ENCODE results near the gene PRPF6.

Gene PRPF6

DNA sequence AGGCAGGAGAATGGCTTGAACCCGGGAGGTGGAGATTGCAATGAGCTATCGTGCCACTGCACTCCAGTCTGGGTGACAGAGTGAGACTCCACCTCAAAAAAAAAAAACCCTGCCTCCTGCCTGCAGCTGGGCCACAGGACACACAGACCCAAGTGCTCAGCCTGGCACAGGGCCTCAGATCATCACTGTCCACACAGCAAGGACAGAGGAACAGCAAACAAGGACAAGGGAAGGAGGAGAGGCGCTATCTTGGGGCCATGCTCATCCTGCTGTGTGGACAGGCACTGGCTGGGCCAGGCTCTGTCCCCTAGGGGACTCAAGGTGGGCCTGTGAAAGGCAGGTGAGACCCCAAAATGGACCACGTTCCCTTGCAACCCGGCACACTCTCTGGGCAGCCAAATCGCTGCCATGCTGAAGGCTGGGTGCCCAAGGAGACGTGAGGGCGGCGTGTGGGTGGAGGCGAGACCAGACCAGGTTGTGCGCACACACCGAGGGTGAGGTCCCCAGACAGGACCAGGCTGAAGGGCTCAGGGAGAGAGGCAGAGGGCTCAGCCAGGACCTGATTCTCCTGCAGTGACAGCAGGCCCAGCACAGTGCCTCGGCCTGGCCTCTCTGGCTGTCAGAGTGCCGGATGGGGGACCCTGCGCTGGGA is 33.8 kb upstream of the PRPF6 start:
- Histone ChIP-seq H3K27ac (ENCODE audit: insufficient read depth, low read depth, low read length, poor library complexity, severe bottlenecking) (no peak overlapping the region), H3K27me3 (ENCODE audit: control insufficient read depth, insufficient read depth, low read length, poor library complexity, severe bottlenecking) (no peaks in the 10 kb centered on the region), H3K4me1 (ENCODE audit: control insufficient read depth, insufficient read depth, low read length) (peaks cover 20% of the 10 kb centered on the region), H3K36me3 (ENCODE audit: control insufficient read depth, insufficient read depth, low read length) (peaks cover 6% of the 10 kb centered on the region), H3K4me3 (ENCODE audit: insufficient read depth, low read depth, low read length) (no peak overlapping the region), H3K9me3 (ENCODE audit: control insufficient read depth, low read length) (no peaks in the 10 kb centered on the region)
- 92 to 94% methylated on average over 15 of the region's 15 CpGs for WGBS, 2 experiments

DNA sequence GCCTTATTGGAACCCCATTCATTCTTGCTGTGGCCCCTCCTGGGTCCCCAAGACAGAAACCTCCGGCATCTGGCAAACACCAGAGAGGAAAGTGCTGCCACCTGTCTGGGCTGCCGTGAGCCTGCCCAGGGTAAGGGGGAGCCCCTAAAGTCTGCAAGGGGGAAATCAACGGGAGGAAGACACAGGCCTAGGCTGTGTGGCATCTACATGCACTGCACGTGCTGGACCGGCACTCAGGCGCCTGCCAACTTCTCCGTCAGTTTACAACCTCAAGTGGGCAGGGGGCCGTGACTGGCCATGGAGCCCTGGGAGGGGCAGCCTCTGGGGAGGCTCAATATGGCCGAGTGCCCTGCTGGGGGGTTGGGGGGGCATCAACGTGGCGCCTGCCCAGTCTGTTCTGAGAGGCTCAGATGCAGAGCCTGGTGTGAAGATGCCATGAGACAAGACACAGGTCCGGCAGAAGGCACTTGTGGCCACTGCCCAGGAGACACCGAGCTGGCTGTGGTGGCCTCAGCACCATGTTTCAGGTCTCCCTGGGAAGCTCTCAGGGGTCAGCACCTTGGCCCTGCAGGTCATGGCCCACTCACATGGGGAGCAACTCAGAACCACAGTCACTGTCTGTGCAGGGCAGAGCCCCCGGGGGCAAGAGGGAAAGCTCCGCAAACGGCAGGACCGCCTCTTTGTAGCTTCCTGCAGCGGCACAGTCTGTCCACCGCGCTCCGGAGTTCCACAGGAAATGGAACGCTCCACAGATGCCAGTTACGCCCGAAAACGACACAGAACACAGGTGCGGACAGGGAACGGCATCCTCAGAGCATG is 33.1 kb upstream of the PRPF6 start:
- H3K36me3 ChIP-seq (ENCODE audit: control insufficient read depth, insufficient read depth, low read length), result peaks cover 6% of the 10 kb centered on the region
- no peak overlapping the region for H3K27ac ChIP-seq (ENCODE audit: insufficient read depth, low read depth, low read length, poor library complexity, severe bottlenecking)
- H3K4me1 ChIP-seq (ENCODE audit: control insufficient read depth, insufficient read depth, low read length), result peaks cover 20% of the 10 kb centered on the region
- H3K27me3 ChIP-seq (ENCODE audit: control insufficient read depth, insufficient read depth, low read length, poor library complexity, severe bottlenecking), result no peaks in the 10 kb centered on the region
- H3K4me3 ChIP-seq (ENCODE audit: insufficient read depth, low read depth, low read length), result no peak overlapping the region
- WGBS, 2 experiments, result 93% methylated on average over 27 of the region's 27 CpGs
- H3K9me3 ChIP-seq (ENCODE audit: control insufficient read depth, low read length), result no peaks in the 10 kb centered on the region

DNA sequence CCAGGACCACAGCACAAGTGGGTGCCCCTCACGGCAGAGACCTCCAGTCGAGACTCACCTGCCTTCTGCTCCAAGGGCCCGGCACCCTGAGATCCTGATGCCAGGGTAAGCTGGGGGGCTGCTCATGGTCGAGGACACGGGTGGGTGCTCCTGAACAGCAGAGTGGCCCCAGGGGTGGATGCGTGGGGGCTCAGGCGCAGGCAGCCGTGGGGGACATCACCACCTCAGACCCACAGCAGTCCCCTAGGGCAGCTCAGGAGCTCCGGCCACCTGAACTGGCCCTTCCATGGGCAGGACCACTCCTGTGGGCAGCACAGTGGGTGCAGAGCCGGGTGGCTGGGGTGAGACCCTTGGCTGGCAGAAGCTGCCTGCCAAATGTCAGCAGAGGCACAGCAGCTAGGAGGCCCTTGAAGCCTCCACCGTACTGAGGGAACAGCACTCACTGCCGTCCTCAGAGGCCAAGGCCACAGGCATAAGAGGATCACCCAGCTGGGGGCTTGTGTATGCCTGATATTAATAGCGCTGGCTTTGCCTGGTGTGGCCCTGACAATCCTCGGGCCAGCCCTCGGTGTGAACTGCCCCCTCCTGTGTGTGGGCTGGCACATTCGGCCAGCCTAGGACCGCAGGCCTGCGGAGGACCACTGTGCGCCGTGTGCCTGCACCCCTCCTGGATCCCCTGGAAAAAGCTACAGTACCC is 30.1 kb upstream of the PRPF6 start:
- WGBS, 2 experiments, result 94% methylated on average over 20 of the region's 20 CpGs
- Histone ChIP-seq H3K9me3 (ENCODE audit: control insufficient read depth, low read length) (no peaks in the 10 kb centered on the region), H3K36me3 (ENCODE audit: control insufficient read depth, insufficient read depth, low read length) (no peaks in the 10 kb centered on the region), H3K27ac (ENCODE audit: insufficient read depth, low read depth, low read length, poor library complexity, severe bottlenecking) (no peak overlapping the region), H3K4me1 (ENCODE audit: control insufficient read depth, insufficient read depth, low read length) (peaks cover 20% of the 10 kb centered on the region), H3K27me3 (ENCODE audit: control insufficient read depth, insufficient read depth, low read length, poor library complexity, severe bottlenecking) (no peaks in the 10 kb centered on the region), H3K4me3 (ENCODE audit: insufficient read depth, low read depth, low read length) (no peak overlapping the region)

DNA sequence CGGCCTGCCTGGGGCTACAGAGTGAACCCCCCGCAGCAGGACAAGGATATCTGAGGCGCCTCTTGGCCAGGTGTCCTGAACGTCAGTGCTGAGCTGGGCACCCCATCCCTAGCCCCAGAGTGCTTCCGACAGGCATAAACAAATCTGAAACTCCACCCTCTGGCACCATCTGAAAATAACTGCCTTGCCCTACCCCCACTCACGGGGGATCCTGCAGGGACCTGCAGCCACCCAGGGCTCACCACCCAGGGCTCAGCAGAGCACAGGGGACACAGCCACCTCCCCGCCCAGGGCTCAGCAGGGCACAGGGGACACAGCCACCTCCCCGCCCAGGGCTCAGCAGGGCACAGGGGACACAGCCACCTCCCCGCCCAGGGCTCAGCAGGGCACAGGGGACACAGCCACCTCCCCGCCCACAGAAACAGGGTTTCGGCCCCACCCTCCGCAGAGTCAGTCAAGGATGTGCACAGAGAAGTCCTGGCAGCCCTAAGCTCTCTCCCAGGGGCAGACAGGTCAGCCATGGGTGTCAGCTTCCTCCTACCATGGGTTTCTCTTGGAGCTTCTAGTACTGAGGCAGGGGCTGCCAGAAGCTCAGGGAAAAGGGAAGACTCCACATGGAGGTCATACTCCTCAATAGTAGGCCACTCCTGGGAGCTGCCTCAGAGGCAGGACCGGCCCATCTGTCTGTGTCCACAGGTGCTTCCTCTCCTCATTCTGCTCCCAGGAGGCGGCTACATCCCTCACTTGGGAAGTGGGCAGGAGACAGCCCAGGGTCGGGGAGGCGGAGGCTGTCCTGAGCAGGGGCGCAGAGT is 29.3 kb upstream of the PRPF6 start:
- H3K9me3 ChIP-seq (ENCODE audit: control insufficient read depth, low read length), result no peaks in the 10 kb centered on the region
- H3K27me3 ChIP-seq (ENCODE audit: control insufficient read depth, insufficient read depth, low read length, poor library complexity, severe bottlenecking), result no peaks in the 10 kb centered on the region
- H3K27ac ChIP-seq (ENCODE audit: insufficient read depth, low read depth, low read length, poor library complexity, severe bottlenecking), result no peak overlapping the region
- H3K4me3 ChIP-seq (ENCODE audit: insufficient read depth, low read depth, low read length), result no peak overlapping the region
- H3K4me1 ChIP-seq (ENCODE audit: control insufficient read depth, insufficient read depth, low read length), result peaks cover 20% of the 10 kb centered on the region
- H3K36me3 ChIP-seq (ENCODE audit: control insufficient read depth, insufficient read depth, low read length), result no peaks in the 10 kb centered on the region
- 87 to 90% methylated on average over 17 of the region's 17 CpGs for WGBS, 2 experiments

DNA sequence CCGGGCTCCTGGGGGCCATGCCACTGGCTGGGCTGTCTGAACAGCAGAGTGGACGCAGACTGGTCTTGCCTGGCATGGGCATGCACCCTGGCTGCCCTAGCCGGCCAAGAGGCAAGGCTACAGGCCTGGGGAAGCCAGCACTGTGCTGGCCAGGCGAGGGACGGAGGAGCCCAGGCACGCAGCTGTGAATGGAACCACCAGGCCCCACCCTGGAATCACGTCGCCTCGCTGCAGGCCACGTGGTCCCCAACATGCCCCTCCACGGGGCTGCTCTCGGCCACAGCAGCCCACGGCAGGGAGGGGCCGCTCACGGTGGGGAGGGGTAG is 28.8 kb upstream of the PRPF6 start:
- Histone ChIP-seq H3K4me3 (ENCODE audit: insufficient read depth, low read depth, low read length) (no peak overlapping the region), H3K9me3 (ENCODE audit: control insufficient read depth, low read length) (no peaks in the 10 kb centered on the region), H3K27me3 (ENCODE audit: control insufficient read depth, insufficient read depth, low read length, poor library complexity, severe bottlenecking) (no peaks in the 10 kb centered on the region), H3K4me1 (ENCODE audit: control insufficient read depth, insufficient read depth, low read length) (peaks cover 20% of the 10 kb centered on the region), H3K36me3 (ENCODE audit: control insufficient read depth, insufficient read depth, low read length) (no peaks in the 10 kb centered on the region), H3K27ac (ENCODE audit: insufficient read depth, low read depth, low read length, poor library complexity, severe bottlenecking) (no peak overlapping the region)
- WGBS, 2 experiments, result 93 to 95% methylated on average over 15 of the region's 15 CpGs

DNA sequence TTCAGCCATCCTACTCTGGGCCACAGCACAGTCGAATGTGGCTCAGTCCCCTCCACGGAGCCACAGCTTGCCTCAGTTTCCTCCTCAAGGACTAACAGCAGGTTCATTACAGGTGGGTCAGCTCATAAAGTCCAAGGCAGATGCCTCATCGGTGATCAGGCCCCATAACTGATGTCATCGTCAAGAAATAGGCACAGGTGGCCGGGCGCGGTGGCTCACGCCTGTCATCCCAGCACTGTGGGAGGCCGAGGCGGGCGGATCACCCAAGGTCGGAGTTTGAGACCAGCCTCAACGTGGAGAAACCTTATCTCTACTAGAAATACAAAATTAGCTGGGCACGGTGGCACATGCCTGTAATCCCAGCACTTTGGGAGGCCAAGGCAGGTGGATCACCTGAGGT is 28.2 kb upstream of the PRPF6 start:
- Histone ChIP-seq H3K36me3 (ENCODE audit: control insufficient read depth, insufficient read depth, low read length) (no peaks in the 10 kb centered on the region), H3K4me1 (ENCODE audit: control insufficient read depth, insufficient read depth, low read length) (peaks cover 25% of the 10 kb centered on the region), H3K27ac (ENCODE audit: insufficient read depth, low read depth, low read length, poor library complexity, severe bottlenecking) (no peak overlapping the region), H3K4me3 (ENCODE audit: insufficient read depth, low read depth, low read length) (no peak overlapping the region), H3K9me3 (ENCODE audit: control insufficient read depth, low read length) (no peaks in the 10 kb centered on the region), H3K27me3 (ENCODE audit: control insufficient read depth, insufficient read depth, low read length, poor library complexity, severe bottlenecking) (no peaks in the 10 kb centered on the region)
- WGBS, 2 experiments, result 93% methylated on average over 14 of the region's 14 CpGs

DNA sequence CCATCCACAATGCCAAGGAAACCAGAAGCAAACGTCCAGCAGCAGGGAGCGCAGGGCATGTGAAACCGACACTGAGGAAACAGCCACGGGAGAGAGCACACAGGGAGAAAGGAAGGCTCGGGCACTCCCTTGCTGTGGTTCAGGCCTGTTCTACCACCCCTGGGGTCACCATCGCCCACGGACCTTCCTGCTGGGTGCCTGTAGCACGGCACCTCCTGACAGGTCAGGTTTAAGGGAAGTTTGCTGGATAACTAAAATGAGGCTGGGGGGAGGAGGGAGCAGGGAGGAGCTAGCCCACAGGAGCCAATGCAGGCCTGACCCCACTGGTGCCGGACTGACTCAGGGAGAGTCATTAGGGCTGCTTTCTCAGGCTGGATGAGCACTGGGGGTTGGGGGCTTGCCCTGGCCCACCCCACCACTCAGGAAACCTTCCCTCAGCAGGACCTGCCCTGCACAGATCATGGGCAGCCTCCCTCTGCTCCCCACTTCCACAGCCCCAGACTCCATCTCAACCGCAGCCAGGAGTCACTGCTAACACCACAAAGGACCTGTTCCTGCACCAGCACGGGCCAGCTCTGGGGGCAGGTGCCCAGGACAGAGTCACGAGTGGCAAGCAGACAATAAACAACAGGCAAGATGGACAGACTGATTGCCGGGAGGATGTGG is 27.0 kb upstream of the PRPF6 start:
- no peak overlapping the region for H3K4me3 ChIP-seq (ENCODE audit: insufficient read depth, low read depth, low read length)
- H3K36me3 ChIP-seq (ENCODE audit: control insufficient read depth, insufficient read depth, low read length), result no peaks in the 10 kb centered on the region
- no peaks in the 10 kb centered on the region for H3K27me3 ChIP-seq (ENCODE audit: control insufficient read depth, insufficient read depth, low read length, poor library complexity, severe bottlenecking)
- peaks cover 32% of the 10 kb centered on the region for H3K4me1 ChIP-seq (ENCODE audit: control insufficient read depth, insufficient read depth, low read length)
- H3K9me3 ChIP-seq (ENCODE audit: control insufficient read depth, low read length), result no peaks in the 10 kb centered on the region
- no peak overlapping the region for H3K27ac ChIP-seq (ENCODE audit: insufficient read depth, low read depth, low read length, poor library complexity, severe bottlenecking)
- WGBS, 2 experiments, result 90% methylated on average over 13 of the region's 13 CpGs

DNA sequence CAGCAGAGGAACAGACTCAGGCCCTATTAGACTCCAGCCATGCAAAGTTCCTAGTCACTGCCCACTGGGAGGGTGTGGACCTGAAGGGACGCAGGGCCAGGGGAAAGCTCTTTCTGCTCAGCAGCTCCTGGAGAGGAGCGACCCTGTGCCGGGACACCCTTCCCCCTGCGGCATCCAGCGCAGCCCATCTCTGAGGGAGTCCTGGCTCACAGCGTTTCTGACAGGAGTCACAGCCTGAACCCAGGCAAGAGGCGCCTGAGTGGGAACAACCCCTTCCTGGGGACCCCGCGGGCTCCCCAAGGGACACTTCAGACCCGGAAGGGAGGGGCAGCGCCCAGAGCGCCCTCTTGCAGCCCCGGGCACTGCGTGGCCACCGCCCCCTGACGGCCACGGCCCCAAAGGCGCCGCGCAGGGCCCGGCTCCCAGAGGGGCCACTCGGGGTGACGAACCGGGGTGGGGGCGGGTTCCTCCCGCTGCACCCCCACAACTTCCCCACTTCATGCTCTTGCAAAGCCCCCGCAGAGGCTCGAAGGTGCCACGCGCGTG is 25.6 kb upstream of the PRPF6 start:
- Histone ChIP-seq H3K4me1 (ENCODE audit: control insufficient read depth, insufficient read depth, low read length) (peaks cover 28% of the 10 kb centered on the region), H3K4me3 (ENCODE audit: insufficient read depth, low read depth, low read length) (peak overlapping the region; percentile 98), H3K36me3 (ENCODE audit: control insufficient read depth, insufficient read depth, low read length) (no peaks in the 10 kb centered on the region), H3K9me3 (ENCODE audit: control insufficient read depth, low read length) (no peaks in the 10 kb centered on the region), H3K27ac (ENCODE audit: insufficient read depth, low read depth, low read length, poor library complexity, severe bottlenecking) (no peak overlapping the region), H3K27me3 (ENCODE audit: control insufficient read depth, insufficient read depth, low read length, poor library complexity, severe bottlenecking) (no peaks in the 10 kb centered on the region)
- 5 to 7% methylated on average over 31 of the region's 31 CpGs for WGBS, 2 experiments

DNA sequence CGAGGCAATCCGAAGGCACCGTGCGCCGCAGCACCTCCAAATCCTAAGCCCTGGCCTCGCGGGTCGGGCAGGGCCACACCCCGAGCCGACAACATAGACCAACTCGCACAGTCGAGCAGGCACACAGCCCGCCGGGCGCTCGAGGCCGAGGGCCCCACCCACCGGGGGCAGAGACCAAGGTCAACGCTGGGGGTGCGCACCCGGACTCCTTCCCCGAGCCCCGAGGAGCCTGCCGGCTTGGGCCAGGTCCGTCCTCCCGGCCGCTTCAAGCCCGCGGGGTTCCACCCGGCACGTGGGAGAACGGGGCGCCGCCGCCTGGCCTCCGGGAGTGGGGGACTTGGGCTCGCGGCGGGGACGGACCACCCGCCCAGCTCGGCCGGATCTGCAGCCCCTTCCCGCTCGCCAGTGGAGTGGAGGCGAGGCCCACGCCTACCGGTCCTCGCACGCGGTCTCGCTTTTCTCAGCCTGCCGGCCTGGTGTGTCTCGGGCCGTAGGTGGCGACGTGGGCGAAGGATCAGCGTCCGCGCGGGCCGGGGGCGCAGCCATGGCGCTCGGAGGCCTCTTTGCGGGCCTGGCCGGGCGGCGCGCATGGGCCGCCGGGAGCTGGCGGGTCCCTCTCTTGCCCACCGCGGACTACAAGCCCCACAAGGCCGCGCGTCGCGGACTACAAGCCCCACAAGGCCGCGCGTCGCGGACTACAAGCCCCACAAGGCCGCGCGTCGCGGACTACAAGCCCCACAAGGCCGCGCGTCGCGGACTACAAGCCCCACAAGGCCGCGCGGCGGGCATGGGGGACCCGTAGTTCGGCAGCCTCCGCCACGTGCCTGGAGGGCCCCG is 24.9 kb upstream of the PRPF6 start, which contains the start of gene UCKL1:
TSS of gene UCKL1 (minus strand) at position 590 of the 837 bp plus-strand sequence. CDS start at position 546, 44 bp downstream.
- Histone ChIP-seq H3K9me3 (ENCODE audit: control insufficient read depth, low read length) (no peaks in the 10 kb centered on the region), H3K36me3 (ENCODE audit: control insufficient read depth, insufficient read depth, low read length) (peaks cover under 1% of the 10 kb centered on the region), H3K27me3 (ENCODE audit: control insufficient read depth, insufficient read depth, low read length, poor library complexity, severe bottlenecking) (no peaks in the 10 kb centered on the region), H3K27ac (ENCODE audit: insufficient read depth, low read depth, low read length, poor library complexity, severe bottlenecking) (peak within 1 kb of the TSS; percentile 66), H3K4me1 (ENCODE audit: control insufficient read depth, insufficient read depth, low read length) (peaks cover 28% of the 10 kb centered on the region), H3K4me3 (ENCODE audit: insufficient read depth, low read depth, low read length) (peak within 1 kb of the TSS; percentile 98)
- 0 to 1% methylated on average over 105 of the region's 105 CpGs for WGBS, 2 experiments

Data from ectodermal cell (in vitro differentiated cells).